ENCODE results near the gene ITGB7.

DNA sequence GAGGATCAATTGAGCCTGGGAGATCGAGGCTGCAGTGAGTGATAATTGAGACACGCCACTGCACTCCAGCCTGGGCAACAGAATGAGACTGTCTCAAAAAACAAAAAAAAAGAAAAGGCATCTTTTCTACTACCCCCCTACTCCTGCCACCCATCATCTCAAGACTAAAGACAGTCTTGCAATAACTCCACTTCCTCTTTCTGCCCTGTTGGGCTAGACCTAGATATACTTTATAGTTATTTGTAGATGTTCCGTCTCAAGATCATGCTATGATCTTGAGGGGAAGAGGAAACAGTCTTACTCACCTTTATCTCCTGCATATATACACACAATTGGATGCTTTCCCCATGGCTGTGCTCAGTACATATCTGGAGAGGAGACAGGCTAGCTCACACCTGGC is 48.9 kb upstream of the ITGB7 start:
- TF ChIP-seq, protein P1, sequence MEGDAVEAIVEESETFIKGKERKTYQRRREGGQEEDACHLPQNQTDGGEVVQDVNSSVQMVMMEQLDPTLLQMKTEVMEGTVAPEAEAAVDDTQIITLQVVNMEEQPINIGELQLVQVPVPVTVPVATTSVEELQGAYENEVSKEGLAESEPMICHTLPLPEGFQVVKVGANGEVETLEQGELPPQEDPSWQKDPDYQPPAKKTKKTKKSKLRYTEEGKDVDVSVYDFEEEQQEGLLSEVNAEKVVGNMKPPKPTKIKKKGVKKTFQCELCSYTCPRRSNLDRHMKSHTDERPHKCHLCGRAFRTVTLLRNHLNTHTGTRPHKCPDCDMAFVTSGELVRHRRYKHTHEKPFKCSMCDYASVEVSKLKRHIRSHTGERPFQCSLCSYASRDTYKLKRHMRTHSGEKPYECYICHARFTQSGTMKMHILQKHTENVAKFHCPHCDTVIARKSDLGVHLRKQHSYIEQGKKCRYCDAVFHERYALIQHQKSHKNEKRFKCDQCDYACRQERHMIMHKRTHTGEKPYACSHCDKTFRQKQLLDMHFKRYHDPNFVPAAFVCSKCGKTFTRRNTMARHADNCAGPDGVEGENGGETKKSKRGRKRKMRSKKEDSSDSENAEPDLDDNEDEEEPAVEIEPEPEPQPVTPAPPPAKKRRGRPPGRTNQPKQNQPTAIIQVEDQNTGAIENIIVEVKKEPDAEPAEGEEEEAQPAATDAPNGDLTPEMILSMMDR (conservative IDR thresholded peaks at IDR 0.05; ENCODE audit: low read depth, low read length), result no peak
- TF ChIP-seq SMC3 (IDR thresholded peaks at IDR 0.05; ENCODE audit: low read depth, low read length) (no peak), RAD21 (IDR thresholded peaks at IDR 0.05; ENCODE audit: low read length) (no peak), FOS (IDR thresholded peaks at IDR 0.05; ENCODE audit: low read depth, low read length) (no peak), MAFK (IDR thresholded peaks at IDR 0.05; ENCODE audit: low read depth, low read length) (no peak), POLR2A (IDR thresholded peaks at IDR 0.05; ENCODE audit: low read depth, low read length) (no peak), BHLHE40 (IDR thresholded peaks at IDR 0.05; ENCODE audit: low read depth, low read length) (no peak), NFE2L2 (IDR thresholded peaks at IDR 0.05; ENCODE audit: low read depth, low read length) (no peak), RCOR1 (IDR thresholded peaks at IDR 0.05; ENCODE audit: insufficient replicate concordance, low read length) (no peak), RFX5 (IDR thresholded peaks at IDR 0.05; ENCODE audit: low read depth, low read length) (no peak), MXI1 (IDR thresholded peaks at IDR 0.05; ENCODE audit: borderline replicate concordance, low read depth, low read length) (no peak)
- TF ChIP-seq, protein P2, sequence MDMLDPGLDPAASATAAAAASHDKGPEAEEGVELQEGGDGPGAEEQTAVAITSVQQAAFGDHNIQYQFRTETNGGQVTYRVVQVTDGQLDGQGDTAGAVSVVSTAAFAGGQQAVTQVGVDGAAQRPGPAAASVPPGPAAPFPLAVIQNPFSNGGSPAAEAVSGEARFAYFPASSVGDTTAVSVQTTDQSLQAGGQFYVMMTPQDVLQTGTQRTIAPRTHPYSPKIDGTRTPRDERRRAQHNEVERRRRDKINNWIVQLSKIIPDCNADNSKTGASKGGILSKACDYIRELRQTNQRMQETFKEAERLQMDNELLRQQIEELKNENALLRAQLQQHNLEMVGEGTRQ (IDR thresholded peaks at IDR 0.05; ENCODE audit: low read depth, low read length), result no peak
- TF ChIP-seq, protein P3, sequence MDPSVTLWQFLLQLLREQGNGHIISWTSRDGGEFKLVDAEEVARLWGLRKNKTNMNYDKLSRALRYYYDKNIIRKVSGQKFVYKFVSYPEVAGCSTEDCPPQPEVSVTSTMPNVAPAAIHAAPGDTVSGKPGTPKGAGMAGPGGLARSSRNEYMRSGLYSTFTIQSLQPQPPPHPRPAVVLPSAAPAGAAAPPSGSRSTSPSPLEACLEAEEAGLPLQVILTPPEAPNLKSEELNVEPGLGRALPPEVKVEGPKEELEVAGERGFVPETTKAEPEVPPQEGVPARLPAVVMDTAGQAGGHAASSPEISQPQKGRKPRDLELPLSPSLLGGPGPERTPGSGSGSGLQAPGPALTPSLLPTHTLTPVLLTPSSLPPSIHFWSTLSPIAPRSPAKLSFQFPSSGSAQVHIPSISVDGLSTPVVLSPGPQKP (IDR thresholded peaks at IDR 0.05; ENCODE audit: borderline replicate concordance, low read depth, low read length), result no peak
